Measurements from ENCODE around the gene IGFL3. TPM values are rescaled to one million over a fixed set of nuclear protein-coding genes. Genes with fewer than 3 reads are reported as not detected.

IGFL3 gene
- total RNA-seq, 1 donor from 2014 or later = 93.5 TPM

DNA sequence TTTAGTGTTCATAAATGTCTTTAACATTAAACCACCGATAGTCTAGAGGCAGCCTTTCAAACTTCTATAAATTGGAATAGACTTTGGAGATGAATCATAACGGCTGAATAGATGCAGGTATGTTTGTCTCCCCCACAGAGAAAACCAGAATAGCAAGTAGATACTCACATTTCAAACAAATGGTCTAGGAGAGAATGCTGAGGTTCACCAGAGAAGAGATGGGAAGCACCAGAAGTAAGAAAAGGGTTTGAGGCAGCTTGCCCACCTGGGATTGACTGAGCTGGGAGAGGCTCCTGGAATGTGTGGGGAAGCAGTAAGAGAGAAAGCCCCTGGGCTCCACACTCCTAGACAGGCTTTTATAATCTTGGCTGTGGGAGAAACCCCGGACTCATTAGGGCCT lies 6.4 kb downstream of the IGFL3 start:
- H3K27ac ChIP-seq (ENCODE audit: low read depth, low read length) = peak overlapping the region; percentile 8
- H3K4me3 ChIP-seq (ENCODE audit: insufficient read depth, low read depth, low read length) = no peak overlapping the region
- Mint-ChIP-seq H3K27ac (ENCODE audit: unreplicated experiment) (peak overlapping the region; percentile 78), H3K36me3 (ENCODE audit: low read depth, unreplicated experiment) (peaks cover 5% of the 10 kb centered on the region), H3K9me3 (ENCODE audit: unreplicated experiment) (peaks cover 2% of the 10 kb centered on the region), H3K4me3 (ENCODE audit: unreplicated experiment) (no peak overlapping the region), H3K27me3 (ENCODE audit: low read depth, unreplicated experiment) (no peaks in the 10 kb centered on the region), H3K4me1 (ENCODE audit: low read depth, unreplicated experiment) (peaks cover 49% of the 10 kb centered on the region)
- DNase-seq (ENCODE audit: low read depth) = peak; percentile 72
- no peaks in the 10 kb centered on the region for H3K9me3 ChIP-seq (ENCODE audit: insufficient read depth, low read depth, low read length)
- no peak for FAIRE-seq
- H3K9ac ChIP-seq (ENCODE audit: low read length) = no peak overlapping the region
- peaks cover 28% of the 10 kb centered on the region for H3K4me1 ChIP-seq (ENCODE audit: insufficient read depth, low read length)
- no peaks in the 10 kb centered on the region for H3K79me2 ChIP-seq (ENCODE audit: insufficient read depth, low read length)
- H3K27me3 ChIP-seq (ENCODE audit: insufficient read depth, low read length) = peaks cover under 1% of the 10 kb centered on the region
- no peaks in the 10 kb centered on the region for H4K20me1 ChIP-seq (ENCODE audit: insufficient read depth, low read length)
- H3K36me3 ChIP-seq (ENCODE audit: insufficient read depth, low read length) = no peaks in the 10 kb centered on the region
- no peak overlapping the region for H2AFZ ChIP-seq (ENCODE audit: low read depth, low read length)
- TF ChIP-seq, protein P1, sequence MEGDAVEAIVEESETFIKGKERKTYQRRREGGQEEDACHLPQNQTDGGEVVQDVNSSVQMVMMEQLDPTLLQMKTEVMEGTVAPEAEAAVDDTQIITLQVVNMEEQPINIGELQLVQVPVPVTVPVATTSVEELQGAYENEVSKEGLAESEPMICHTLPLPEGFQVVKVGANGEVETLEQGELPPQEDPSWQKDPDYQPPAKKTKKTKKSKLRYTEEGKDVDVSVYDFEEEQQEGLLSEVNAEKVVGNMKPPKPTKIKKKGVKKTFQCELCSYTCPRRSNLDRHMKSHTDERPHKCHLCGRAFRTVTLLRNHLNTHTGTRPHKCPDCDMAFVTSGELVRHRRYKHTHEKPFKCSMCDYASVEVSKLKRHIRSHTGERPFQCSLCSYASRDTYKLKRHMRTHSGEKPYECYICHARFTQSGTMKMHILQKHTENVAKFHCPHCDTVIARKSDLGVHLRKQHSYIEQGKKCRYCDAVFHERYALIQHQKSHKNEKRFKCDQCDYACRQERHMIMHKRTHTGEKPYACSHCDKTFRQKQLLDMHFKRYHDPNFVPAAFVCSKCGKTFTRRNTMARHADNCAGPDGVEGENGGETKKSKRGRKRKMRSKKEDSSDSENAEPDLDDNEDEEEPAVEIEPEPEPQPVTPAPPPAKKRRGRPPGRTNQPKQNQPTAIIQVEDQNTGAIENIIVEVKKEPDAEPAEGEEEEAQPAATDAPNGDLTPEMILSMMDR (IDR thresholded peaks at IDR 0.05; ENCODE audit: insufficient read depth, low read depth, low read length) = no peak
- TF ChIP-seq EZH2 (IDR thresholded peaks at IDR 0.05; ENCODE audit: insufficient read depth, low read length) = no peak
- peak overlapping the region; percentile 42 for H3K4me2 ChIP-seq (ENCODE audit: low read length)

DNA sequence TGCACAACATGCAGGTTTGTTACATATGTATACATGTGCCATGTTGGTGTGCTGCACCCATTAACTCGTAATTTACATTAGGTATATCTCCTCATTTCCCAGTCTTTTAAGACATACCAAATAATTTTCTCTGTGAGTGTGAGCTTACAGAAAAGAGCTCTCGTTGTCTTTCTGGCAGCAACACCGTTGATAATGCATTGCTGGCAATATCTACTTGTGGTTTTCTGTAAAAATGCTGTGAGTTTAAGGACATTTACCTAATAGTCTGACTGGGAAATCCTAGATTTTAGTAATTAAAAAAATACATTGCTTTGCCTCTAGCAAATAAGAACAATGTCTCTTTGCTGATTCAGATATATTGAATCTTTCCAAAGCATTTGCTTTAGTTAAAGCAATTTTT lies 8.4 kb downstream of the IGFL3 start:
- Mint-ChIP-seq H3K4me3 (ENCODE audit: unreplicated experiment) (no peak overlapping the region), H3K9me3 (ENCODE audit: unreplicated experiment) (peaks cover 2% of the 10 kb centered on the region), H3K27me3 (ENCODE audit: low read depth, unreplicated experiment) (no peaks in the 10 kb centered on the region), H3K36me3 (ENCODE audit: low read depth, unreplicated experiment) (peaks cover 5% of the 10 kb centered on the region), H3K27ac (ENCODE audit: unreplicated experiment) (no peak overlapping the region), H3K4me1 (ENCODE audit: low read depth, unreplicated experiment) (peaks cover 44% of the 10 kb centered on the region)
- no peaks in the 10 kb centered on the region for H3K36me3 ChIP-seq (ENCODE audit: insufficient read depth, low read length)
- no peaks in the 10 kb centered on the region for H4K20me1 ChIP-seq (ENCODE audit: insufficient read depth, low read length)
- no peak overlapping the region for H3K27ac ChIP-seq (ENCODE audit: low read depth, low read length)
- H3K79me2 ChIP-seq (ENCODE audit: insufficient read depth, low read length) = no peaks in the 10 kb centered on the region
- H3K4me2 ChIP-seq (ENCODE audit: low read length) = peak overlapping the region; percentile 74
- FAIRE-seq (no peak), DNase-seq (ENCODE audit: low read depth) (peak; percentile 69)
- H3K4me1 ChIP-seq (ENCODE audit: insufficient read depth, low read length) = peaks cover 24% of the 10 kb centered on the region
- no peak for TF ChIP-seq EZH2 (IDR thresholded peaks at IDR 0.05; ENCODE audit: insufficient read depth, low read length)
- TF ChIP-seq, protein P1 (IDR thresholded peaks at IDR 0.05; ENCODE audit: insufficient read depth, low read depth, low read length) = no peak
- no peak overlapping the region for H3K9ac ChIP-seq (ENCODE audit: low read length)
- H3K27me3 ChIP-seq (ENCODE audit: insufficient read depth, low read length) = peaks cover 3% of the 10 kb centered on the region
- H3K4me3 ChIP-seq (ENCODE audit: insufficient read depth, low read depth, low read length) = no peak overlapping the region
- H3K9me3 ChIP-seq (ENCODE audit: insufficient read depth, low read depth, low read length) = no peaks in the 10 kb centered on the region
- H2AFZ ChIP-seq (ENCODE audit: low read depth, low read length) = no peak overlapping the region

DNA sequence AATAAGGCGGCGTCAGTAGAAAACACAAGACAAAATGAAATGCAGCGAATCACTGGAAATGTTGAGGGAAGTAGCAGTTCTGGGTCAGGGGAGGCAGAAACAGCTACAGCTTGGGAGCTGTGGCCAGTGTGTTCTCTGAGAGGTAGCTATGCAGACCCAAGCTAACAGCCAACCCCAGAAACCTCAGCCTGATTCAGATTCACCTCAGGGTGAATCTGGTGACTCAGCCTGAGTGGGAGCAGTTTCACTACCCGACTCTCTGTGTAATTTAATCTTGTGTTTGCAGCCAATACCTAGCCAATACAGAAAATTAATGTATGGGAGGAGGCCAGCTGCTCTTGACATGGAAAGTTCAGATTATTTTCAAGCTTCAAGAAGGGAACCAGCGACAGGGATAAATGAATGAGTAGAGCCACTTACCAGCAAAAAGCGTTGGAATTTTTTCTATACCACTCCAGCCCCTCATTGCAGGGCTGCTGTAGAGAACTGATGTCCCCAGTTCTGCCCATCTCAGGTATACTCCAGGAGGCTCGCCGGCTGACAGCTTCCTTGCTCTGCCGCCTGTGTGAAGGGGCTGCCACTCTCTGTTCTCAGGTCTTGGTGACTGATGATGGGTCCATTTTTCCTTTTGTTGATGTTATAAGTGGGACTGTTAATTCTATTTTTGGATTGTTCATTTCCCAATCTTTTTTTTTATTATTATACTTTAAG lies 8.9 kb downstream of the IGFL3 start:
- Mint-ChIP-seq H3K4me3 (ENCODE audit: unreplicated experiment) (peak overlapping the region; percentile 47), H3K36me3 (ENCODE audit: low read depth, unreplicated experiment) (peaks cover 5% of the 10 kb centered on the region), H3K27ac (ENCODE audit: unreplicated experiment) (peak overlapping the region; percentile 84), H3K27me3 (ENCODE audit: low read depth, unreplicated experiment) (no peaks in the 10 kb centered on the region), H3K9me3 (ENCODE audit: unreplicated experiment) (peaks cover 2% of the 10 kb centered on the region), H3K4me1 (ENCODE audit: low read depth, unreplicated experiment) (peaks cover 44% of the 10 kb centered on the region)
- Histone ChIP-seq H3K36me3 (ENCODE audit: insufficient read depth, low read length) (no peaks in the 10 kb centered on the region), H3K27me3 (ENCODE audit: insufficient read depth, low read length) (peaks cover 3% of the 10 kb centered on the region), H4K20me1 (ENCODE audit: insufficient read depth, low read length) (no peaks in the 10 kb centered on the region), H3K4me2 (ENCODE audit: low read length) (peak overlapping the region; percentile 74), H3K79me2 (ENCODE audit: insufficient read depth, low read length) (no peaks in the 10 kb centered on the region), H3K9ac (ENCODE audit: low read length) (no peak overlapping the region), H3K4me1 (ENCODE audit: insufficient read depth, low read length) (peaks cover 24% of the 10 kb centered on the region), H2AFZ (ENCODE audit: low read depth, low read length) (no peak overlapping the region), H3K4me3 (ENCODE audit: insufficient read depth, low read depth, low read length) (no peak overlapping the region), H3K27ac (ENCODE audit: low read depth, low read length) (peak overlapping the region; percentile 58), H3K9me3 (ENCODE audit: insufficient read depth, low read depth, low read length) (no peaks in the 10 kb centered on the region)
- DNase-seq (ENCODE audit: low read depth) (peak; percentile 91), FAIRE-seq (peak; percentile 97)
- TF ChIP-seq, protein P1 (IDR thresholded peaks at IDR 0.05; ENCODE audit: insufficient read depth, low read depth, low read length) = no peak
- TF ChIP-seq EZH2 (IDR thresholded peaks at IDR 0.05; ENCODE audit: insufficient read depth, low read length) = no peak

All from astrocyte (in vitro differentiated cells and primary cell).